ENCODE measurements around the gene CISD3. TPM values are rescaled to one million over a fixed set of nuclear protein-coding genes. Genes with fewer than 3 reads are reported as not detected.
A peak's percentile ranks its signal among the peaks of the same experiment; 100 is the strongest.

Gene CISD3
- total RNA-seq (10 to 100 TPM; 18.3 to 18.8 TPM), polyA plus RNA-seq (10 to 100 TPM; 42.4 to 59.0 TPM)
- long read RNA-seq, donor 1, transcript CISD3-204 (4 exons, 2,074 nt): major isoform, 16 of 25 reads
- long read RNA-seq, donor 1, partial matches to known transcripts: 4 of 25 reads
- long read RNA-seq, donor 1, other reads (novel, unspliced or antisense): 2 of 25 reads
- long read RNA-seq, donor 2, transcript CISD3-204 (4 exons, 2,074 nt): major isoform, 16 of 22 reads
- long read RNA-seq, donor 2, partial matches to known transcripts: 2 of 22 reads
- long read RNA-seq, donor 2, other reads (novel, unspliced or antisense): 0 of 22 reads

GRCh38 chr17:38729886-38730525, at the start of gene CISD3:
CISD3 (plus strand) TSS chr17:38730341; CDS start chr17:38730359, 18 bp downstream.
- intact Hi-C loops (cut with DNase I): loop anchor here in 1 of 2 donors (2.0 to 10.0 kb wide), 2 partner anchors 23 to 425 kb away; partner anchors contain the start of gene PLXDC1

GRCh38 chr17:38681096-38681495, 49.0 kb upstream of the CISD3 start:
- Histone ChIP-seq H3K9me3 (ENCODE audit: control insufficient read depth, low read length) (no peaks in the 10 kb centered on the region), H3K27ac (ENCODE audit: low read depth in 1 of 2, low read length in 2 of 2) (no peak overlapping the region), H3K27me3 (ENCODE audit: control insufficient read depth in 1 of 2, insufficient read depth in 2 of 2, low read length in 1 of 2) (no peaks in the 10 kb centered on the region), H3K36me3 (ENCODE audit: control insufficient read depth in 1 of 2, insufficient read depth in 2 of 2, low read length in 1 of 2) (no peaks in the 10 kb centered on the region), H3K4me1 (ENCODE audit: control insufficient read depth in 1 of 2, insufficient read depth in 2 of 2, low read length in 2 of 2) (no peaks in the 10 kb centered on the region), H3K4me3 (ENCODE audit: low read length in 2 of 2) (no peak overlapping the region)
- intact Hi-C loops (cut with DNase I): no loop called here
- ATAC-seq (ENCODE audit: low FRiP score) (no peak), DNase-seq (no peak)
- WGBS, 2 donors: 84 to 87% methylated on average over 3 of the region's 3 CpGs

More at GRCh38 chr17:38729886-38730525, at the start of gene CISD3:
- ATAC-seq (ENCODE audit: low FRiP score) (peak; percentile 93), DNase-seq (peak; percentile 91 to 96)
- Histone ChIP-seq H3K36me3 (ENCODE audit: control insufficient read depth in 1 of 2, insufficient read depth in 2 of 2, low read length in 1 of 2) (no peaks in the 10 kb centered on the region), H3K27me3 (ENCODE audit: control insufficient read depth in 1 of 2, insufficient read depth in 2 of 2, low read length in 1 of 2) (no peaks in the 10 kb centered on the region), H3K4me3 (ENCODE audit: low read length in 2 of 2) (peak within 1 kb of the TSS; percentile 50 to 69), H3K4me1 (ENCODE audit: control insufficient read depth in 1 of 2, insufficient read depth in 2 of 2, low read length in 2 of 2) (no peaks in the 10 kb centered on the region), H3K9me3 (ENCODE audit: control insufficient read depth, low read length) (no peaks in the 10 kb centered on the region), H3K27ac (ENCODE audit: low read depth in 1 of 2, low read length in 2 of 2) (peak within 1 kb of the TSS in 1 of 2 donors; percentile 84)
- WGBS, 2 donors: 0 to 1% methylated on average over 44 to 92 of the region's 92 CpGs

- Histone ChIP-seq H3K36me3 (ENCODE audit: control insufficient read depth in 1 of 2, insufficient read depth in 2 of 2, low read length in 1 of 2) (no peaks in the 10 kb centered on the region), H3K9me3 (ENCODE audit: control insufficient read depth, low read length) (no peaks in the 10 kb centered on the region), H3K4me3 (ENCODE audit: low read length in 2 of 2) (no peak overlapping the region), H3K27me3 (ENCODE audit: control insufficient read depth in 1 of 2, insufficient read depth in 2 of 2, low read length in 1 of 2) (no peaks in the 10 kb centered on the region), H3K27ac (ENCODE audit: low read depth in 1 of 2, low read length in 2 of 2) (no peak overlapping the region), H3K4me1 (ENCODE audit: control insufficient read depth in 1 of 2, insufficient read depth in 2 of 2, low read length in 2 of 2) (no peaks in the 10 kb centered on the region)
- 84 to 85% methylated on average over 12 of the region's 12 CpGs for WGBS, 2 donors
- ATAC-seq (ENCODE audit: low FRiP score) (no peak), DNase-seq (peak in 1 of 2 donors; percentile 79)
- intact Hi-C loops (cut with DNase I): no loop called here
Measured at GRCh38 chr17:38685491-38685890, 44.6 kb upstream of the CISD3 start.

- intact Hi-C loops (cut with DNase I): no loop called here
- no peak overlapping the region for H3K4me3 ChIP-seq (ENCODE audit: low read length in 2 of 2)
- H3K9me3 ChIP-seq (ENCODE audit: control insufficient read depth, low read length): no peaks in the 10 kb centered on the region
- H3K27ac ChIP-seq (ENCODE audit: low read depth in 1 of 2, low read length in 2 of 2): no peak overlapping the region
- no peaks in the 10 kb centered on the region for H3K4me1 ChIP-seq (ENCODE audit: control insufficient read depth in 1 of 2, insufficient read depth in 2 of 2, low read length in 2 of 2)
- no peaks in the 10 kb centered on the region for H3K36me3 ChIP-seq (ENCODE audit: control insufficient read depth in 1 of 2, insufficient read depth in 2 of 2, low read length in 1 of 2)
- H3K27me3 ChIP-seq (ENCODE audit: control insufficient read depth in 1 of 2, insufficient read depth in 2 of 2, low read length in 1 of 2): no peaks in the 10 kb centered on the region
- no peak for ATAC-seq (ENCODE audit: low FRiP score)
- no peak for DNase-seq
- 88 to 89% methylated on average over 5 of the region's 5 CpGs for WGBS, 2 donors
Measured at GRCh38 chr17:38687286-38687685, 42.9 kb upstream of the CISD3 start.

GRCh38 chr17:38690386-38690785, 39.8 kb upstream of the CISD3 start:
- no peak for DNase-seq

GRCh38 chr17:38691154-38691553, 39.0 kb upstream of the CISD3 start:
- ATAC-seq (ENCODE audit: low FRiP score) (no peak), DNase-seq (no peak)
- intact Hi-C loops (cut with DNase I): no loop called here
- Histone ChIP-seq H3K36me3 (ENCODE audit: control insufficient read depth in 1 of 2, insufficient read depth in 2 of 2, low read length in 1 of 2) (no peaks in the 10 kb centered on the region), H3K4me1 (ENCODE audit: control insufficient read depth in 1 of 2, insufficient read depth in 2 of 2, low read length in 2 of 2) (no peaks in the 10 kb centered on the region), H3K27me3 (ENCODE audit: control insufficient read depth in 1 of 2, insufficient read depth in 2 of 2, low read length in 1 of 2) (no peaks in the 10 kb centered on the region), H3K9me3 (ENCODE audit: control insufficient read depth, low read length) (no peaks in the 10 kb centered on the region), H3K4me3 (ENCODE audit: low read length in 2 of 2) (no peak overlapping the region), H3K27ac (ENCODE audit: low read depth in 1 of 2, low read length in 2 of 2) (no peak overlapping the region)
- WGBS, 2 donors: 93% methylated on average over 4 of the region's 4 CpGs

More at GRCh38 chr17:38690386-38690785, 39.8 kb upstream of the CISD3 start:
- no peaks in the 10 kb centered on the region for H3K4me1 ChIP-seq (ENCODE audit: control insufficient read depth in 1 of 2, insufficient read depth in 2 of 2, low read length in 2 of 2)
- no peak for ATAC-seq (ENCODE audit: low FRiP score)
- H3K9me3 ChIP-seq (ENCODE audit: control insufficient read depth, low read length): no peaks in the 10 kb centered on the region
- H3K36me3 ChIP-seq (ENCODE audit: control insufficient read depth in 1 of 2, insufficient read depth in 2 of 2, low read length in 1 of 2): no peaks in the 10 kb centered on the region
- no peaks in the 10 kb centered on the region for H3K27me3 ChIP-seq (ENCODE audit: control insufficient read depth in 1 of 2, insufficient read depth in 2 of 2, low read length in 1 of 2)
- WGBS, 2 donors: 92 to 95% methylated on average over 4 of the region's 4 CpGs
- intact Hi-C loops (cut with DNase I): no loop called here
- no peak overlapping the region for H3K27ac ChIP-seq (ENCODE audit: low read depth in 1 of 2, low read length in 2 of 2)
- no peak overlapping the region for H3K4me3 ChIP-seq (ENCODE audit: low read length in 2 of 2)

GRCh38 chr17:38693700-38694329, 36.3 kb upstream of the CISD3 start:
- peak; percentile 95 for ATAC-seq (ENCODE audit: low FRiP score)
- Histone ChIP-seq H3K9me3 (ENCODE audit: control insufficient read depth, low read length) (no peaks in the 10 kb centered on the region), H3K27me3 (ENCODE audit: control insufficient read depth in 1 of 2, insufficient read depth in 2 of 2, low read length in 1 of 2) (no peaks in the 10 kb centered on the region), H3K4me1 (ENCODE audit: control insufficient read depth in 1 of 2, insufficient read depth in 2 of 2, low read length in 2 of 2) (no peaks in the 10 kb centered on the region), H3K36me3 (ENCODE audit: control insufficient read depth in 1 of 2, insufficient read depth in 2 of 2, low read length in 1 of 2) (no peaks in the 10 kb centered on the region), H3K4me3 (ENCODE audit: low read length in 2 of 2) (no peak overlapping the region), H3K27ac (ENCODE audit: low read depth in 1 of 2, low read length in 2 of 2) (no peak overlapping the region)
- DNase-seq: peak; percentile 90 to 92
- intact Hi-C loops (cut with DNase I): no loop called here
- WGBS, 2 donors: 38 to 44% methylated on average over 12 of the region's 12 CpGs

- H3K4me3 ChIP-seq (ENCODE audit: low read length in 2 of 2): no peak overlapping the region
- DNase-seq: no peak
- no peaks in the 10 kb centered on the region for H3K36me3 ChIP-seq (ENCODE audit: control insufficient read depth in 1 of 2, insufficient read depth in 2 of 2, low read length in 1 of 2)
- H3K27me3 ChIP-seq (ENCODE audit: control insufficient read depth in 1 of 2, insufficient read depth in 2 of 2, low read length in 1 of 2): no peaks in the 10 kb centered on the region
- no peaks in the 10 kb centered on the region for H3K9me3 ChIP-seq (ENCODE audit: control insufficient read depth, low read length)
- H3K27ac ChIP-seq (ENCODE audit: low read depth in 1 of 2, low read length in 2 of 2): no peak overlapping the region
- intact Hi-C loops (cut with DNase I): no loop called here
- WGBS, 2 donors: 81 to 90% methylated on average over 4 of the region's 4 CpGs
- H3K4me1 ChIP-seq (ENCODE audit: control insufficient read depth in 1 of 2, insufficient read depth in 2 of 2, low read length in 2 of 2): no peaks in the 10 kb centered on the region
- no peak for ATAC-seq (ENCODE audit: low FRiP score)
Measured at GRCh38 chr17:38697061-38697820, 32.9 kb upstream of the CISD3 start.
